Glomerular visceral epithelial cell (primary cell): ENCODE results near the gene EGLN1.
A peak's percentile ranks its signal among the peaks of the same experiment; 100 is the strongest.

Experiments
- DNase-seq: peaks from one replicate; pipeline ENCODE4 v3.0.0-alpha.2; 2016; ENCODE audit errors: extremely low spot score

EGLN1 gene

DNA sequence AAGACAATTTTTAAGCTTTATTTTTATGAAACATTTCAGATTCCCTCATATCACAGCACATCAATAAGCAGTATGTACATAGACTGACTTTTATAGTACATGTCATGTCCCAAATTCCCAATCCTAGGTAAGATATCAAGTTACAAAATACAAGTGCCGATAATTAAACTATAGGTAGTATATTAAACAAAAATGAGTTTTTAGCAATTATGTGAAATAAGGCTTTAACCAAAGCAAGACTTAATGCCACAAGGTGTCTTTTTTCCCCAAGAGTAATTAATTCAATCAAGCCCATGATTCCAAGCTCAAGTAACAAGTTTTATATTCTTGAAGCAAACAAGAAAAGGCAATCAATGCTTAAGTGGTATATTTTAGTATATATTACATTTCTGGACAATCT lies 89.3 kb downstream of the EGLN1 start:
- no peak for DNase-seq

GRCh38 chr1:231329483-231329882 lies 92.6 kb downstream of the EGLN1 start:
- no peak for DNase-seq

GRCh38 chr1:231327617-231328016 lies 94.5 kb downstream of the EGLN1 start:
- DNase-seq = no peak

DNA sequence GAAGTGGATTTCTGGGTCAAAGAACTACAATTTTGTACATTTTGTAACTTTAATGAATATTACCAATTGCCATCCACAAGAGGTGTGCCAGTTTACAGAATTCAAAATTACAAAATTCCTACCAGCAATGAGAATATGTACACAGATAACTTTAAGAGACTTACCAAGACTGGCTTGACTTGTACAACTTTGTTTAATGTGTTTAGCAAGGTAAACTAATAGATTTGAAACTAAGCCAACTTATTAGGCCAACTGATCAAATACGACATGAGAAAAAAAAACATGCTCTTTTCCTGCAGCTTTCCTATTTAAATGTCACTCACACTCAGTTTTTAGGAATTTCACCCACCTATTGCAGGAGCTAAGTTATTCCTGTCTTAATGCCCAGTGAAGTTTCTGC lies 95.8 kb downstream of the EGLN1 start:
- DNase-seq = no peak

DNA sequence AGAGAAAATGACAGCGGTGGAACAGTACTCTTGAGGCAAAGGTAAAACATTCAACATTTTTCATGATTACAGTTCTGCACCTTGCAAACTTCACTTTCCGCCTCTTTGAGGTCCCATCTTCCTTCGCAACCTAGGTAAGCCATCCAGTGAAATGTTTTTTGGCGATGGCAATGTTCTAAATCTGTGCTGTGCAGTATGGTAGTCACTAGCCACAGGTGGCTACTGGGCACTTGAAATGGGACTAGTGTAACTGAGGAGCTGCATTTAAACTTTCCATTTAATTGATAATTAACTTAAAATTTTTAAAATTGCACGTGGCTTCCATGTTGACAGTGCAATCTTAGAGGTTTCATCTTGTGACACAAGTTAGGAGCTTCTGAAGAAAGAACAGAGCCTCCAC lies 97.4 kb downstream of the EGLN1 start:
- DNase-seq = no peak

GRCh38 chr1:231322880-231323530 lies 99.1 kb downstream of the EGLN1 start:
- DNase-seq = no peak

DNA sequence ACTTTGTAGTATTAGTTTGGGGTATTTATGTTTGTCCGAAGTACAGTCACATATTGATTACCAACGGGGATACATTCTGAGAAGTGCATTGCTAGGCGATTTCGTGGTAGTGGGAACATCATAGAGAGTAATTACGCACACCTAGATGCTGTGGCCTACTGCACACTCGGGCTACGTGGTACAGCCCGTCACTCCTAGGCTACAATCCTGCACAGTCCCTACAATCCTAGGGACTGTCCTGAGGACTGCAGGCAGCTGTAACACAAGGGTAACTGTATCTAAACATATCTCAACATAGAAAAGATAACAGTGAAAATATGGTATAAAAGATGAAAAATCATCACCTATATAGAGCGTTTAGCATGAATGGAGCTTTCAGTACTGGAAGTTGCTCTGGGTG lies 103.0 kb downstream of the EGLN1 start:
- DNase-seq = no peak

DNA sequence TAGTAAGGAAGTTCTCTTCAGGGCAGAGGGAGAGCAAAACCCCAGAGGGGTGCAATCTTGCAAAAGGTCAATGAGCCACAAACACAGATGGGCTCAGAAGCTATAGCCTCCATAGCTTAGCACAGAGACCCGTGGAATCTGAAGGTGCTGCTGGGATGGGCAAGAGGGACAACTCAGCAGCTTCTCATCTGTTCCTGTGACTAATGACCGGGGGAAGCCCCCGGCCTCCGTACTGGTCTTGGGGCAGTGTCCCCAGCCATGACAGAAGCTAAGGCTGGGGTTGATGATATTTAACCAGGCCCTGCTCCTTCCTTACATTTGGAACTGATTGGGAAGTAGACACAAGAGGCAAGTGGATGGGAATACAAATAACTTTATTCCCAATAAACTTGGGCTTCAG lies 103.5 kb downstream of the EGLN1 start:
- no peak for DNase-seq

DNA sequence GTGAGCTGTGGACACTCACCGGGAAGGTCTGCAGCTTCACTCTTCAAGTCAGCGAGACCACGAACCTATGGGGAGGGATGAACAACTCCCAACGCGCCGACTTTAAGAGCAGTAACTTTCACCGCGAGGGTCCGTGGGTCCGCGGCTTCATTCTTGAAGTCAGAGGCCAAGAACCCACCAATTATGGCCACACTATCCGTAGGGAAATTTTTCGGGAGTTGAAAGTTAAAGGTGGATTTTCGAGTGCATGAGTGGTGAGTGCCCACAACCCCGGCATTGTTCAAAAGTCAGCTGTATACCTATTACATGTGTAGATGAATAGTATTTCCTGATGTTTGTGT lies 104.1 kb downstream of the EGLN1 start:
- DNase-seq = no peak

DNA sequence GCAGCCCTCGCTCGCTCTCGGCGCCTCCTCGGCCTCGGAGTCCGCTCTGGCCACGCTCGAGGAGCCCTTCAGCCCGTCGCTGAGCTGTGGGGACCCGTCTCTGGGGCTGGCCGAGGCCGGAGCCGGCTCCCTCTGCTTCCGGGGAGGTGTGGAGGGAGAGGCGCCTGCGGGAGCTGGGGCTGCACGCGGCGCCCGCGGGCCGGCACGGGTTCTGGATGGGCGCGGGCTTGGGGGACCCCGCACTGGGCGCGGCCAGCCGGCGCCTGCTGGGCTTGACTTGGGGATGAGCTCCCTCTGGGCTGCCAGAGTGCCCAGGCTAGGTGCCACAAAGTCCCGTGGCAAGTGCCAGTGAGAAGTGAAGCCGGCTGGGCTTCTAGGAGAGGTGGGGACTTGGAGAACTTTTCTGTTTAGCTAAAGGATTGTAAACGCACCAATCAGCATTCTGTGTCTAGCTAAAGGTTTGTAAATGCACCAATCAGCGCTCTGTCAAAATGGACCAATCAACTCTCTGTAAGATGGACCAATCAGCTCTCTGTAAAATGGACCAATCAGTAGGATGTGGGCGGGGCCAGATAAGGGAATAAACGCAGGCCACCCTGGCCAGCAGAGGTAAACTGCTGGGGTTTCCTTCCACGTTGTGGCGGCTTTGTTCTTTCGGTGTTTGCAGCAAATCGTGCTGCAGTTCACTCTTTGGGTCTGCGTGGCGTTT lies 104.6 kb downstream of the EGLN1 start:
- DNase-seq = no peak

DNA sequence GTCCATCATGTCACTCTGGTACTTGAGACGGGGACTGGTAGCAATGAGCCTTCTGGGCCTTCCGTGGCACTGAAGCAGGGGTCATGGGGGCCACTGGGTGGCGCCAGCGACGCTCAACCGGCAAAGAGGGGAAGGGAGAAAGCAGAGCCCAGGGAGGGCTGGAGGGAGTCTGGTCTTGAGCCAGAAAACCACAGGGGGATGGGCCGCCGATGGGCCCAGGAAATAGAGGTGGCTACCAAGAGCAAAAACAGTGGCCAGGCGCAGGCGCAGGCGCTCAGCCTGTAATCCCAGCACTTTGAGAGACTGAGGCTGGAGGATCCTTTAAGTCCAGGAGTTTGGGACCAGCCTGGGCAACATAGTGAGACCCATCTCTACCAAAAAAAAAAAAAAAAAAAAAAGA lies 106.2 kb downstream of the EGLN1 start:
- peak; percentile 44 for DNase-seq
